ENCODE data around the gene ACOT12. TPM values are rescaled to one million over a fixed set of nuclear protein-coding genes. Genes with fewer than 3 reads are reported as not detected.

ACOT12 gene
- total and polyA plus RNA-seq, 12 donors, result 0.15 TPM; not detected in 11

DNA sequence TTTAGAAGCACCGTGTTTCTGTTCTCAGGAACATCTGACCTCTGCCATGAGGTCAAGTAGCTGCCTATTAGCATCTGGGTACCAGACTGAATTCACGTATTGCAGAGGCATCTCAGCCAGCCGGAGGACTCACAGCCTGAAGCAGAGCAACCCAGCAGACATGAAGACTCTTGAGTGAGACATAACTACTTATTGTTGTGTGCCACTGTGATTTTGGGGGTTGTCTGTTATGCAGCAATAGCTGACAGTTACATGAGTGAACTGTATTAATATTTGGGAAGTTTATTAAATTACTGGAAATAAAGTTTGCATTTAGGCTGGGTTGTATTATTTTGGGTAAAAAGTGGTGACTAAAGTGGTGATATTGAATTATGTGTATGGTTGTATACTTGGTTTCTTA lies 1.3 kb upstream of the ACOT12 start:
- Histone ChIP-seq H3K36me3 (no peaks in the 10 kb centered on the region), H3K27me3 (peaks cover 0 to 64% (median 43%) of the 10 kb centered on the region in 7 donors), H3K4me3 (no peak overlapping the region), H3K9me3 (peaks cover 0 to 7% (median 0%) of the 10 kb centered on the region in 11 donors), H3K4me1 (peaks cover 0 to 24% (median 6%) of the 10 kb centered on the region in 9 donors), H3K27ac (no peak overlapping the region)
- WGBS, 2 donors, result 50 to 72% methylated on average over 3 of the region's 3 CpGs
- TF ChIP-seq, protein P1, sequence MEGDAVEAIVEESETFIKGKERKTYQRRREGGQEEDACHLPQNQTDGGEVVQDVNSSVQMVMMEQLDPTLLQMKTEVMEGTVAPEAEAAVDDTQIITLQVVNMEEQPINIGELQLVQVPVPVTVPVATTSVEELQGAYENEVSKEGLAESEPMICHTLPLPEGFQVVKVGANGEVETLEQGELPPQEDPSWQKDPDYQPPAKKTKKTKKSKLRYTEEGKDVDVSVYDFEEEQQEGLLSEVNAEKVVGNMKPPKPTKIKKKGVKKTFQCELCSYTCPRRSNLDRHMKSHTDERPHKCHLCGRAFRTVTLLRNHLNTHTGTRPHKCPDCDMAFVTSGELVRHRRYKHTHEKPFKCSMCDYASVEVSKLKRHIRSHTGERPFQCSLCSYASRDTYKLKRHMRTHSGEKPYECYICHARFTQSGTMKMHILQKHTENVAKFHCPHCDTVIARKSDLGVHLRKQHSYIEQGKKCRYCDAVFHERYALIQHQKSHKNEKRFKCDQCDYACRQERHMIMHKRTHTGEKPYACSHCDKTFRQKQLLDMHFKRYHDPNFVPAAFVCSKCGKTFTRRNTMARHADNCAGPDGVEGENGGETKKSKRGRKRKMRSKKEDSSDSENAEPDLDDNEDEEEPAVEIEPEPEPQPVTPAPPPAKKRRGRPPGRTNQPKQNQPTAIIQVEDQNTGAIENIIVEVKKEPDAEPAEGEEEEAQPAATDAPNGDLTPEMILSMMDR (IDR thresholded peaks at IDR 0.05), result no peak
- DNase-seq, result no peak
- no peak for ATAC-seq
- intact Hi-C loops (cut with DNase I), result no loop called here

DNA sequence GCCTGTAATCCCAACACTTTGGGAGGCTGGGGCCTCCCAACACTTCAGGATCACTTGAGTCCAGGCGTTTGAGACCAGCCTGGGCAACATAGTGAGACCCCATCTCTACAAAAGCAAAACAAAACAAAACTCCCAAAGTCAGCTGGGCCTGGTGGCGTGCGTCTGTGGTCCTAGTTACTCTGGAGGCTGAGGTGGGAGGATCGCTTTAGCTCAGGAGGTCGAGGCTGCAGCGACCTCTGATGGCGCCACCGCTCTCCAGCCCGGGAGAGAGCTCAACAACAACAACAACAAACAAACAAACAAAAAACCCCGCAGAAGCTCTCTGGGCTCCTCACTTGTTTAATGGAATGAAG lies 528 bp downstream of the ACOT12 start:
- ATAC-seq (no peak), DNase-seq (no peak)
- H3K9me3 ChIP-seq, result peaks cover 0 to 7% (median 0%) of the 10 kb centered on the region in 11 donors
- WGBS, 2 donors, result 23 to 24% methylated on average over 10 of the region's 10 CpGs
- no peak overlapping the region for H3K27ac ChIP-seq
- peak overlapping the region in 8 of 10 donors; percentile 21 to 56 (median 47) for H3K4me3 ChIP-seq
- H3K4me1 ChIP-seq, result peaks cover 0 to 24% (median 6%) of the 10 kb centered on the region in 9 donors
- peaks cover 0 to 74% (median 45%) of the 10 kb centered on the region in 7 donors for H3K27me3 ChIP-seq
- intact Hi-C loops (cut with DNase I), result no loop called here
- TF ChIP-seq, protein P1 (IDR thresholded peaks at IDR 0.05), result no peak
- no peaks in the 10 kb centered on the region for H3K36me3 ChIP-seq

DNA sequence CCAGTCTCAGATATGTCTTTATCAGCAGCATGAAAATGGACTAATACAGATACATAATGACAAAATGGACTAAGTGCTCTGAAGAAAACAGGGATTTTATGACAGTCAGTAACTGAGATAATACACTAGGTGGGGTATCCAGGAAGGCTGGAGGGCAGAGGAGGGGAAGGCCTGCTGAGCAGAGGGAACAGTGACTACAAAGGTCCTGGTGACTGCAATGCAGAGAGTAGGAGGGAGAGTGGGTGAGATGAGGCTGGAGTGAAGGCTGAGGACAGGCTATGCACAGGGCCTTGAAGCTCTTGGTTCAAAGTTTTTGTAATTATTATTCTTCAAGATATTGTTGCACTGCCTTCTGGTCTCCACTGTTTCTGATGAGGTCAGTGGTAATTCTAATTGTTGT lies 4.9 kb downstream of the ACOT12 start:
- intact Hi-C loops (cut with DNase I), result no loop called here
- H3K27me3 ChIP-seq, result peaks cover 0 to 57% (median 34%) of the 10 kb centered on the region in 7 donors

DNA sequence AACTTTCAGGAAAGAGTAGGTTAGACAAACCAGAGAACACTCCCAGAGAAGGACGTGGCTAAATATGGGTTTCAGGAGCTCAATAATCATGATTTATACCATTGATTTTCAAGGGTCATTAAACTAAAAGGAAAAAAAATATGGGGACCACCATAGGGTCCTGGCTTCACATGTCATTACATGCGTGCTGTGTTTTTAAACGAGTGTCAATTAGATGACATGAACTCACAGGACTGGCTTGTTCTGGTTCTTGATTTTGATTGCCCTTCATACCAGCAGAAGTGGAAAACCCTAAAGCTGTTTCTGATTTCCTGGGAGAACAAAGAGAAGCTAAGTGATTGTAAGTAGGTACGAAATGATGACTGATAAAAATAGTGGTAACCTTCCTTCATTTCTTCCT lies 5.8 kb downstream of the ACOT12 start:
- TF ChIP-seq, protein P1 (IDR thresholded peaks at IDR 0.05), result no peak
- no peak overlapping the region for H3K27ac ChIP-seq
- no peaks in the 10 kb centered on the region for H3K9me3 ChIP-seq
- no peak overlapping the region for H3K4me3 ChIP-seq
- WGBS, 2 donors, result 83 to 88% methylated on average over 4 of the region's 4 CpGs
- no peaks in the 10 kb centered on the region for H3K36me3 ChIP-seq
- no peak for DNase-seq
- ATAC-seq, result no peak
- H3K27me3 ChIP-seq, result peaks cover 0 to 49% (median 26%) of the 10 kb centered on the region in 7 donors
- peaks cover 0 to under 1% (median 0%) of the 10 kb centered on the region in 9 donors for H3K4me1 ChIP-seq
- intact Hi-C loops (cut with DNase I), result no loop called here

More for the DNA sequence above, 4.9 kb downstream of the ACOT12 start:
- H3K36me3 ChIP-seq, result no peaks in the 10 kb centered on the region
- no peak for ATAC-seq
- no peak overlapping the region for H3K4me3 ChIP-seq
- no peak for DNase-seq
- H3K4me1 ChIP-seq, result peaks cover 0 to 9% (median 0%) of the 10 kb centered on the region in 9 donors
- H3K27ac ChIP-seq, result no peak overlapping the region
- TF ChIP-seq, protein P1 (IDR thresholded peaks at IDR 0.05), result no peak
- H3K9me3 ChIP-seq, result no peaks in the 10 kb centered on the region

All from heart right ventricle (tissue), 16 donors.